Fibroblast of lung (primary cell): ENCODE results near the gene NKAIN4. TPM values are rescaled to one million over a fixed set of nuclear protein-coding genes. Genes with fewer than 3 reads are reported as not detected.

ENCODE experiments used
- DNase-seq, 2 donors: peaks; one replicate each; pipeline versions ENCODE4 v3.0.0 to v3.0.0-alpha.2; 2010; ENCODE audit warnings: low read depth in 2 of 2
- H2AFZ ChIP-seq: 2 replicates; pipeline ENCODE4 v1.5.1; 2012; ENCODE audit warnings: low read length, control low read depth, inconsistent platforms
- H3K27ac ChIP-seq: 2 replicates; pipeline ENCODE4 v1.5.1; 2011; ENCODE audit warnings: low read length, control low read depth; ENCODE audit not compliant: insufficient read depth
- H3K27me3 ChIP-seq: 2 replicates; pipeline ENCODE4 v1.5.1; 2011; ENCODE audit warnings: mild to moderate bottlenecking, low read length; ENCODE audit not compliant: control insufficient read depth, insufficient read depth
- H3K36me3 ChIP-seq: 2 replicates; pipeline ENCODE4 v1.5.1; 2011; ENCODE audit warnings: low read length; ENCODE audit not compliant: control insufficient read depth, insufficient read depth
- H3K4me1 ChIP-seq: 2 replicates; pipeline ENCODE4 v1.5.1; 2011; ENCODE audit warnings: low read length; ENCODE audit not compliant: control insufficient read depth, insufficient read depth; ENCODE audit errors: extremely low read depth
- H3K4me2 ChIP-seq: 2 replicates; pipeline ENCODE4 v1.5.1; 2011; ENCODE audit warnings: low read length, control low read depth; ENCODE audit not compliant: insufficient read depth; ENCODE audit errors: extremely low read depth
- H3K4me3 ChIP-seq, 4 experiments: fragments of 200-600 bp in 1 of 4; sonication (generic) in 1 of 4; replicated peaks in 1 of 4; 2 replicates each; pipeline ENCODE4 v1.5.1; 2011 to 2016; ENCODE audit warnings: low read length in 4 of 4, low read depth in 3 of 4, mild to moderate bottlenecking in 3 of 4, control low read depth in 2 of 4, inconsistent platforms in 1 of 4, mixed read lengths in 1 of 4; ENCODE audit not compliant: insufficient read depth in 1 of 4; ENCODE audit errors: control extremely low read depth in 1 of 4
- H3K79me2 ChIP-seq: 2 replicates; pipeline ENCODE4 v1.5.1; 2012; ENCODE audit warnings: mild to moderate bottlenecking, low read length, inconsistent platforms; ENCODE audit not compliant: control insufficient read depth, insufficient read depth
- H3K9ac ChIP-seq: 2 replicates; pipeline ENCODE4 v1.5.1; 2011; ENCODE audit warnings: mild to moderate bottlenecking, low read length, control low read depth; ENCODE audit not compliant: insufficient read depth
- H3K9me3 ChIP-seq: 2 replicates; pipeline ENCODE4 v1.5.1; 2012; ENCODE audit warnings: low read depth, low read length; ENCODE audit not compliant: control insufficient read depth, insufficient read depth
- H4K20me1 ChIP-seq: 2 replicates; pipeline ENCODE4 v1.5.1; 2011; ENCODE audit warnings: low read length; ENCODE audit not compliant: control insufficient read depth, insufficient read depth; ENCODE audit errors: extremely low read depth
- CTCF ChIP-seq, 2 donors: IDR thresholded peaks in 1 of 2; conservative IDR thresholded peaks in 1 of 2; 1 replicate in 1 of 2; 2 replicates in 1 of 2; pipeline ENCODE4 v1.5.1; 2011 to 2012; ENCODE audit warnings: low read length in 2 of 2, control low read depth in 1 of 2, inconsistent platforms in 1 of 2, low read depth in 1 of 2, mild to moderate bottlenecking in 1 of 2
- EZH2 ChIP-seq: IDR thresholded peaks from 2 replicates; pipeline ENCODE4 v1.5.1; 2012; ENCODE audit warnings: low read length, control low read depth, mild to moderate bottlenecking; ENCODE audit errors: missing control alignments
- polyA plus RNA-seq, 2 donors: library from polyadenylated mRNA; depleted of rRNA in 1 of 2; stranded (reverse) in 1 of 2; unstranded in 1 of 2; fragments of >200 nt; gene quantifications; 2 replicates each; pipeline ENCODE4 v1.2.1, GENCODE V29; 2011 to 2012; ENCODE audit warnings: missing spikeins in 1 of 2
- total RNA-seq: library from RNA; depleted of rRNA; stranded (reverse); fragments of >200 nt; gene quantifications from 2 replicates; pipeline ENCODE4 v1.2.1, GENCODE V29; 2014

The NKAIN4 gene
- total and polyA plus RNA-seq, 2 donors (not counting 1 experiment from before 2014, with no cell fraction given), result not detected

- H3K79me2 ChIP-seq, result no peaks in the 10 kb centered on the region
- no peak overlapping the region for H3K4me2 ChIP-seq
- H3K27me3 ChIP-seq, result peaks cover 11% of the 10 kb centered on the region
- H3K27ac ChIP-seq, result no peak overlapping the region
- H3K4me3 ChIP-seq, result no peak overlapping the region
- peaks cover 8% of the 10 kb centered on the region for H3K36me3 ChIP-seq
- no peak overlapping the region for H2AFZ ChIP-seq
- no peak overlapping the region for H3K9ac ChIP-seq
- DNase-seq, result no peak
- no peaks in the 10 kb centered on the region for H3K4me1 ChIP-seq
- no peak for TF ChIP-seq CTCF (conservative IDR thresholded peaks at IDR 0.05 in 1 of 2, IDR thresholded peaks at IDR 0.05 in 1 of 2; ENCODE audit: low read depth in 1 of 2, low read length in 2 of 2)
- TF ChIP-seq EZH2, result no peak
- H3K9me3 ChIP-seq, result no peaks in the 10 kb centered on the region
- H4K20me1 ChIP-seq, result no peaks in the 10 kb centered on the region
These were observed 39.2 kb upstream of the NKAIN4 start for GRCh38 chr20:63293456-63293855.

GRCh38 chr20:63292904-63293303 is 38.6 kb upstream of the NKAIN4 start, which contains the start of gene COL20A1:
Gene COL20A1, plus strand, starts transcription at chr20:63293186. Its CDS starts 1,922 bp downstream, at chr20:63295108.
- no peak within 1 kb of the TSS for H3K27ac ChIP-seq
- no peaks in the 10 kb centered on the region for H3K9me3 ChIP-seq
- H3K4me2 ChIP-seq, result no peak within 1 kb of the TSS
- H3K79me2 ChIP-seq, result no peaks in the 10 kb centered on the region
- H3K36me3 ChIP-seq, result peaks cover 11% of the 10 kb centered on the region
- TF ChIP-seq CTCF (conservative IDR thresholded peaks at IDR 0.05 in 1 of 2, IDR thresholded peaks at IDR 0.05 in 1 of 2; ENCODE audit: low read depth in 1 of 2, low read length in 2 of 2) (no peak), EZH2 (no peak)
- no peak within 1 kb of the TSS for H2AFZ ChIP-seq
- H3K9ac ChIP-seq, result no peak within 1 kb of the TSS
- no peaks in the 10 kb centered on the region for H3K4me1 ChIP-seq
- no peak within 1 kb of the TSS for H3K4me3 ChIP-seq
- no peaks in the 10 kb centered on the region for H4K20me1 ChIP-seq
- no peak for DNase-seq
- H3K27me3 ChIP-seq, result peaks cover 11% of the 10 kb centered on the region

GRCh38 chr20:63292292-63292701 is 38.0 kb upstream of the NKAIN4 start:
- no peak overlapping the region for H3K9ac ChIP-seq
- no peak overlapping the region for H3K4me3 ChIP-seq
- no peak overlapping the region for H3K4me2 ChIP-seq
- no peak overlapping the region for H3K27ac ChIP-seq
- peaks cover 12% of the 10 kb centered on the region for H3K36me3 ChIP-seq
- H4K20me1 ChIP-seq, result no peaks in the 10 kb centered on the region
- no peaks in the 10 kb centered on the region for H3K4me1 ChIP-seq
- H3K27me3 ChIP-seq, result peaks cover 11% of the 10 kb centered on the region
- no peak for TF ChIP-seq CTCF (conservative IDR thresholded peaks at IDR 0.05 in 1 of 2, IDR thresholded peaks at IDR 0.05 in 1 of 2; ENCODE audit: low read depth in 1 of 2, low read length in 2 of 2)
- H2AFZ ChIP-seq, result no peak overlapping the region
- no peaks in the 10 kb centered on the region for H3K9me3 ChIP-seq
- H3K79me2 ChIP-seq, result no peaks in the 10 kb centered on the region
- no peak for DNase-seq
